Kasumi-1 (cell line): ENCODE measurements around the gene RBM4B.
"Not testable (repeated sequence)": the region's sequence is repeated elsewhere in the genome, so short reads cannot be mapped to it uniquely, and the experiment has no call there.

Experiments
- DNase-seq, 2 experiments: peaks; one replicate each; lab custom pipeline; 2025; lab: John Stamatoyannopoulos, UW

The RBM4B gene

GRCh38 chr11:66677599-66678375, at the start of gene RBM4B:
TSS of gene RBM4B (minus strand) at chr11:66677887. CDS start at chr11:66677079, 808 bp downstream.
- peak; percentile 91 to 93 for DNase-seq

GRCh38 chr11:66725647-66726046, 48.0 kb upstream of the RBM4B start:
- DNase-seq: no peak

GRCh38 chr11:66725114-66725513, 47.4 kb upstream of the RBM4B start:
- no peak for DNase-seq

GRCh38 chr11:66724167-66724566, 46.5 kb upstream of the RBM4B start:
- DNase-seq: not testable (repeated sequence)

GRCh38 chr11:66723693-66724092, 46.0 kb upstream of the RBM4B start:
- no peak for DNase-seq

- no peak for DNase-seq
Observed at GRCh38 chr11:66722745-66723651, 45.3 kb upstream of the RBM4B start.

- no peak for DNase-seq
Observed at GRCh38 chr11:66721939-66722338, 44.3 kb upstream of the RBM4B start.

GRCh38 chr11:66720899-66721470, 43.3 kb upstream of the RBM4B start:
- DNase-seq: no peak

GRCh38 chr11:66720223-66720898, 42.7 kb upstream of the RBM4B start:
- DNase-seq: peak in 1 of 2 experiments; percentile 4

GRCh38 chr11:66719111-66719872, 41.6 kb upstream of the RBM4B start:
- no peak for DNase-seq

GRCh38 chr11:66718320-66718971, 40.8 kb upstream of the RBM4B start:
- no peak for DNase-seq

GRCh38 chr11:66717925-66718319, 40.2 kb upstream of the RBM4B start:
- DNase-seq: no peak

GRCh38 chr11:66716996-66717395, 39.3 kb upstream of the RBM4B start:
- DNase-seq: no peak

- no peak for DNase-seq
Observed at GRCh38 chr11:66715346-66716085, 37.8 kb upstream of the RBM4B start.

GRCh38 chr11:66713746-66714480, 36.2 kb upstream of the RBM4B start:
- DNase-seq: no peak

- no peak for DNase-seq
Observed at GRCh38 chr11:66710384-66710930, 32.8 kb upstream of the RBM4B start.

- DNase-seq: no peak
Observed at GRCh38 chr11:66708701-66709100, 31.0 kb upstream of the RBM4B start.

GRCh38 chr11:66708094-66708493, 30.4 kb upstream of the RBM4B start:
- no peak for DNase-seq

GRCh38 chr11:66707486-66707885, 29.8 kb upstream of the RBM4B start:
- no peak for DNase-seq
